Mesenteric fat pad (tissue), 1 donor: Measurements from ENCODE around the gene ERRFI1. TPM values are rescaled to one million over a fixed set of nuclear protein-coding genes. Genes with fewer than 3 reads are reported as not detected.

Experiments
- DNase-seq: peaks from one replicate; pipeline ENCODE4 v3.0.0-alpha.2; 2020; ENCODE audit warnings: low spot score
- total RNA-seq: library from RNA; stranded (reverse); fragmentation: NEBNext Ultra II Directional; extraction: Animal tissue kit (Norgen Biotek cat#: 25700); gene quantifications from one replicate; pipeline ENCODE4 v1.2.1, GENCODE V29; 2021
- donor health status: DM: yes; HTN: yes; CAD: no.

ERRFI1 gene
- total RNA-seq, 1 donor from 2014 or later: 100 TPM

- no peak for DNase-seq
Measured at GRCh38 chr1:8046391-8046790, 20.3 kb upstream of the ERRFI1 start.

GRCh38 chr1:8043621-8044020 lies 17.5 kb upstream of the ERRFI1 start:
- no peak for DNase-seq

GRCh38 chr1:8042134-8042533 lies 16.0 kb upstream of the ERRFI1 start:
- no peak for DNase-seq

GRCh38 chr1:8040586-8040985 lies 14.5 kb upstream of the ERRFI1 start:
- no peak for DNase-seq

- DNase-seq: no peak
Measured at GRCh38 chr1:8039071-8039470, 13.0 kb upstream of the ERRFI1 start.

GRCh38 chr1:8035289-8035688 lies 9.2 kb upstream of the ERRFI1 start:
- DNase-seq: no peak

- DNase-seq: no peak
Measured at GRCh38 chr1:8033322-8033721, 7.2 kb upstream of the ERRFI1 start.

- no peak for DNase-seq
Measured at GRCh38 chr1:8032366-8032910, 6.3 kb upstream of the ERRFI1 start.

GRCh38 chr1:8031176-8031785 lies 5.2 kb upstream of the ERRFI1 start:
- no peak for DNase-seq

- DNase-seq: no peak
Measured at GRCh38 chr1:8028571-8028910, 2.4 kb upstream of the ERRFI1 start.

- DNase-seq: no peak
Measured at GRCh38 chr1:8027748-8028570, 1.9 kb upstream of the ERRFI1 start.

GRCh38 chr1:8026976-8027747 lies 1.1 kb upstream of the ERRFI1 start:
- no peak for DNase-seq

GRCh38 chr1:8025671-8026144 lies 401 bp downstream of the ERRFI1 start:
- no peak for DNase-seq

- DNase-seq: no peak
Measured at GRCh38 chr1:8025061-8025670, 943 bp downstream of the ERRFI1 start.

GRCh38 chr1:8024329-8024728 lies 1.8 kb downstream of the ERRFI1 start:
- no peak for DNase-seq

- DNase-seq: no peak
Measured at GRCh38 chr1:8023995-8024313, 2.2 kb downstream of the ERRFI1 start.

- no peak for DNase-seq
Measured at GRCh38 chr1:8023287-8023994, 2.7 kb downstream of the ERRFI1 start.

- no peak for DNase-seq
Measured at GRCh38 chr1:8022395-8023286, 3.5 kb downstream of the ERRFI1 start.

GRCh38 chr1:8021676-8022266 lies 4.3 kb downstream of the ERRFI1 start:
- no peak for DNase-seq
